ENCODE results near the gene XRCC2.
"Not testable (repeated sequence)": the region's sequence is repeated elsewhere in the genome, so short reads cannot be mapped to it uniquely, and the experiment has no call there.

Gene XRCC2

DNA sequence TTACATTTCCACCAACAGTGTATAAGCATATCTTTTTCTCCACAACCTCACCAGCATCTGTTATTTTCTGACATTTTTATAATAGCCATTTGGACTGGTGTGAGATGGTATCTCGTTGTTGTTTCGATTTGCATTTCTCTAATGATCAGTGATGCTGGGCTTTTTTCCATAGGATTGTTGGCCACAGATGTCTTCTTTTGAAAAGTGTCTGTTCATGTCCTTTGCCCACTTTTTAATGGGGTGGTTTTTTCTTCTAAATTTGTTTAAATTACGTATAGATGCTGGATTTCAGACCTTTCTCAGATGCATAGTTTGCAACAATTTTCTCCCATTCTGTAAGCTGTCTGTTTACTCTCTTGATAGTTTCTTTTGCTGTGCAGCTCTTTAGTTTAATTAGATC, 28.9 kb downstream of the XRCC2 start:
- TF ChIP-seq, protein P1, sequence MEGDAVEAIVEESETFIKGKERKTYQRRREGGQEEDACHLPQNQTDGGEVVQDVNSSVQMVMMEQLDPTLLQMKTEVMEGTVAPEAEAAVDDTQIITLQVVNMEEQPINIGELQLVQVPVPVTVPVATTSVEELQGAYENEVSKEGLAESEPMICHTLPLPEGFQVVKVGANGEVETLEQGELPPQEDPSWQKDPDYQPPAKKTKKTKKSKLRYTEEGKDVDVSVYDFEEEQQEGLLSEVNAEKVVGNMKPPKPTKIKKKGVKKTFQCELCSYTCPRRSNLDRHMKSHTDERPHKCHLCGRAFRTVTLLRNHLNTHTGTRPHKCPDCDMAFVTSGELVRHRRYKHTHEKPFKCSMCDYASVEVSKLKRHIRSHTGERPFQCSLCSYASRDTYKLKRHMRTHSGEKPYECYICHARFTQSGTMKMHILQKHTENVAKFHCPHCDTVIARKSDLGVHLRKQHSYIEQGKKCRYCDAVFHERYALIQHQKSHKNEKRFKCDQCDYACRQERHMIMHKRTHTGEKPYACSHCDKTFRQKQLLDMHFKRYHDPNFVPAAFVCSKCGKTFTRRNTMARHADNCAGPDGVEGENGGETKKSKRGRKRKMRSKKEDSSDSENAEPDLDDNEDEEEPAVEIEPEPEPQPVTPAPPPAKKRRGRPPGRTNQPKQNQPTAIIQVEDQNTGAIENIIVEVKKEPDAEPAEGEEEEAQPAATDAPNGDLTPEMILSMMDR (IDR thresholded peaks at IDR 0.05; ENCODE audit: borderline replicate concordance, control extremely low read depth, extremely low read depth, insufficient read depth, missing control alignments) = no peak
- no peak for DNase-seq (ENCODE audit: low spot score)
- in situ Hi-C loops (cut with MboI; ENCODE audit: low sequenced_read_pairs, unreplicated experiment) = no loop called here

DNA sequence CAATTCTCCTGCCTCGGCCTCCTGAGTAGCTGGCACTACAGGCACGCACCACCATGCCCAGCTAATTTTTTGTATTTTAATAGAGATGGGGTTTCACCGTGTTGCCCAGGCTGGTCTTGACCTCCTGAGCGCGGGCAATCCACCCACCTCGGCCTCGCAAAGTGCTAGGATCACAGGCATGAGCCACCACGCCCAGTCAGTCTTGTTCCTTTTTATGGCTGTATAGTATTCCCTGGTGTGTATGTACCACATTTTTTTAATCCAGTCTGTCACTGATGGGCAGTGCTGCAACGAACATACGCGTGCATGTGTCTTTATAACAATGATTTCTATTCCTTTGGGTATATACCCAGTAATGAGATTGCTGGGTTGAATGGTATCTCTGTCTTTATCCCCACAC, 29.4 kb downstream of the XRCC2 start:
- DNase-seq (ENCODE audit: low spot score); in situ Hi-C loops (cut with MboI; ENCODE audit: low sequenced_read_pairs, unreplicated experiment): not testable (repeated sequence)

DNA sequence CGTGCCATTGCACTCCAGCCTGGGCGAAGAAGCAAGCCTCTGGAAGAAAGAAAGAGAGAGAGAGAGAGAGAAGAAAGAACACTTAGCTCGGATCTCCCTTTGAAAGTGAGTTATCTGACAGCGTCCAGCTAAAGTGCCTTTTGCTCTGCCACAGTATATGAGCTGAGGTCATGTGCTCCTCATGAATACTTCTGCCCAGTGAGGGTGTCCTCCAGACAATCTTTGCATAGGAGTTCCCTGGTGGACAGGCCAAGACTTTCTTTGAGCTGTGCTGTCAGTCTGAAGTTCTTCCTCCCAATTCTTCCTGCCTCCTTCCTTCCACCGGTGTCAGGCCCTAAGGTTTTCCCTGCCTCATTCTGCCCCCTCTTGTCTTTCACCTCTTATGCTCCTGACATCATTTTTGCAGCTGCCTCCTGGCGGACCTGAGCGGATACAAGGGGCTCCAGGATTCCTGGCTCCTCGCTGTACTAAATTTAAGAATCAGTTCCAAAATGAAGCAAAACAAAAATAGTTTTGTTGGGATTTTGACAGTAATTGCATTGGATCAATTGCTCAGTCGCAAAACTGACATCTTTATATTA, 31.9 kb downstream of the XRCC2 start:
- in situ Hi-C loops (cut with MboI; ENCODE audit: low sequenced_read_pairs, unreplicated experiment) = no loop called here
- TF ChIP-seq, protein P1 (IDR thresholded peaks at IDR 0.05; ENCODE audit: borderline replicate concordance, control extremely low read depth, extremely low read depth, insufficient read depth, missing control alignments) = no peak
- DNase-seq (ENCODE audit: low spot score) = no peak

DNA sequence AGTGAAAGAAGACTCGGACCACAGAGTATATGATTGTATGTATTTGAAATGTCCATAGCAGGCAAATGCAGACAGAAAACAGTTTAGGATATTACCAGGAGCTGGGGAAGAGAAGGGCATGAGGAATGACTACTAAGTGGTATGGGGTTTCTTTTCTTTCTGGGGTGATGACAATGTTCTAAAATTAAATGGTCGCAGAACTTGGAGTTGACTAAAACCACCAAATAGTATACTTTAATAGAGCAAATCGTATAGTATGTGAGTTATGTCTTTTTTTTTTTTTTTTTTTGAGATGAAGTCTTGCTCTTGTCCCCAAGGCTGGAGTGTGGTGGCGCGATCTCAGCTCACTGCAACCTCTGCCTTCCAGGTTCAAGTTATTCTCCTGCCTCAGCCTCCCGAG, 34.6 kb downstream of the XRCC2 start:
- TF ChIP-seq, protein P1 (IDR thresholded peaks at IDR 0.05; ENCODE audit: borderline replicate concordance, control extremely low read depth, extremely low read depth, insufficient read depth, missing control alignments) = no peak
- in situ Hi-C loops (cut with MboI; ENCODE audit: low sequenced_read_pairs, unreplicated experiment) = no loop called here
- no peak for DNase-seq (ENCODE audit: low spot score)

DNA sequence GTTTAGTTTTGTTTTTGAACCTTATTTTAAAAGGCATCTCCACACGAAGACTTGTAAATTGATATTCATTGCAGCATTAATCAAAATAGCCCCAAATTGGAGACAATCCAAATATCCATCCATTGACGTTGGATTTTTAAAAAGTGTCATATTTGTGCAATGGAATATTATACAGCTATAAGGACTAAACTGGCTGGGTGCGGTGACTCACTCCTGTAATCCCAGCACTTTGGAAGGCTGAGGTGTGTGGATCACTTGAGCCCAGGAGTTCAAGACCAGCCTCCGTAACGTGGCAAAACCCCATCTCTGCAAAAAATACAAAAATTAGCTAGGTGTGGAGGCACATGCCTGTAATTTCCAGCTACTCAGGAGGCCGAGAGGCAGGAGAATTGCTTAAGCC, 35.1 kb downstream of the XRCC2 start:
- TF ChIP-seq, protein P1 (IDR thresholded peaks at IDR 0.05; ENCODE audit: borderline replicate concordance, control extremely low read depth, extremely low read depth, insufficient read depth, missing control alignments) = no peak
- in situ Hi-C loops (cut with MboI; ENCODE audit: low sequenced_read_pairs, unreplicated experiment) = no loop called here
- no peak for DNase-seq (ENCODE audit: low spot score)

DNA sequence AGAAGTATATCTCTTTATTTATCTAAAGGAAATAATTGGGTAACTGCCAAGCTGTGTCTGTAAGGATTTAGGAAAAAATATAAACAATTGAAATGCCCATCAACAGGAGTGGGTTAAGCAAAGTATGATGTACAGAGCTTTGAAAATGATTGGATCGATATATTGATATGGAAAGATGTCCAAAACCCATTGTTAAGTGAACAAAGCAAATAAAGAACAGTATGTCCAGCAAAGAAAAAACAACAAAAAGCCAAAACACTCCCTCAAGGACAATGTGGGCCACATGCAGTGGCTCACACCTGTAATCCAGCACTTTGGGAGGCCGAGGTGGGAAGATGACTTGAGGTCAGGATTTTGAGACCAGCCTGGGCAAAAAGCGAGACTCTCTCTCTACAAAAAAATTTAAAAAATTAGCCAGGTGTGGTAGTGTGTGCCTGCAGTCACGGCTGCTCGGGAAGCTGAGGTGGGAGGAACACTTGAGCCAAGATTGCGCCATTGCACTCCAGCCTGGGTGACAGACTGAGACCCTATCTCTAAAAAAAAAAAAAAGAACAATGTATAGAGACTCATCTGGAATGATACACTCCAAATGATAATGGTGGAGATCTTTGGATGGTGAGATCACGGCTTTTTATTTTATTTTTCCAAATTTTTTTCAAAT, 37.9 kb downstream of the XRCC2 start:
- in situ Hi-C loops (cut with MboI; ENCODE audit: low sequenced_read_pairs, unreplicated experiment) = no loop called here
- DNase-seq (ENCODE audit: low spot score) = no peak
- TF ChIP-seq, protein P1 (IDR thresholded peaks at IDR 0.05; ENCODE audit: borderline replicate concordance, control extremely low read depth, extremely low read depth, insufficient read depth, missing control alignments) = no peak

DNA sequence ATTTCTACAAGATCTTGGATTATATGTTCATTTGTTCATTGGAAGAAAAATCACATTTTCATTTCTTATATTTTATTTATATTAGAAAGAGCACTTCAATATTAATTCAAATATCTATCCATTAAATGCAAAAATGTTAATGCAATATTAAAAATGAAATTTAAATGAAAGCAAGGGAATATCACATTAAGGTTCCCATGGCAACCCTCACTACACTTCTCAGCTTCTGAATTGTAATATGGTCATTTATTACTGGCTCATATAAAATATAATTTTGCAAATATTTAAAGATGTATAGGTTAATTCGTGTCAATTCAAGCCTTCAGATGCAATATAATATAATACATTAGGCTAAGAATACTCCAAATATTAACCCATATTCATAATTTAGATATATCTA, 38.8 kb downstream of the XRCC2 start:
- in situ Hi-C loops (cut with MboI; ENCODE audit: low sequenced_read_pairs, unreplicated experiment) = no loop called here
- TF ChIP-seq, protein P1 (IDR thresholded peaks at IDR 0.05; ENCODE audit: borderline replicate concordance, control extremely low read depth, extremely low read depth, insufficient read depth, missing control alignments) = no peak
- DNase-seq (ENCODE audit: low spot score) = no peak

All from GM13976 (cell line).